Neural cell (in vitro differentiated cells): ENCODE results near the gene SNAP29. TPM values are rescaled to one million over a fixed set of nuclear protein-coding genes. Genes with fewer than 3 reads are reported as not detected.

Experiments
- H2AFZ ChIP-seq: fragments of 200-600, 300-800 bp; sonication (generic), shearing (Covaris generic); 2 replicates; pipeline ENCODE4 v1.6.0; 2014; ENCODE audit warnings: low read depth, mild to moderate bottlenecking, antibody characterized with exemption, low read length, moderate library complexity
- H3F3A ChIP-seq: fragments of 200-600 bp; shearing (Covaris generic); 2 replicates; pipeline ENCODE4 v1.6.1; 2016; ENCODE audit warnings: mild to moderate bottlenecking, moderate library complexity, mixed read lengths, antibody characterized with exemption, low read length; ENCODE audit not compliant: insufficient read depth, poor library complexity, severe bottlenecking
- H3K27ac ChIP-seq: fragments of 200-600, 300-800 bp; sonication (generic), shearing (Covaris generic); 2 replicates; pipeline ENCODE4 v1.5.1; 2014; ENCODE audit warnings: mild to moderate bottlenecking, low read length, moderate library complexity
- H3K27me3 ChIP-seq: fragments of 300-800, 200-600 bp; sonication (generic), shearing (Covaris generic); 2 replicates; pipeline ENCODE4 v1.6.0; 2014; ENCODE audit warnings: mild to moderate bottlenecking, low read depth, low read length, moderate library complexity; ENCODE audit not compliant: insufficient read depth
- H3K36me3 ChIP-seq: fragments of 300-800, 200-600 bp; sonication (generic), shearing (Covaris generic); 2 replicates; pipeline ENCODE4 v1.5.1; 2014; ENCODE audit warnings: mild to moderate bottlenecking, antibody characterized with exemption, low read length, moderate library complexity; ENCODE audit not compliant: insufficient read depth
- H3K4me2 ChIP-seq: fragments of 300-800, 200-600 bp; sonication (generic), shearing (Covaris generic); 2 replicates; pipeline ENCODE4 v1.6.0; 2014; ENCODE audit warnings: mild to moderate bottlenecking, low read length
- H3K4me3 ChIP-seq: fragments of 300-800, 200-600 bp; sonication (generic), shearing (Covaris generic); 2 replicates; pipeline ENCODE4 v1.5.1; 2014; ENCODE audit warnings: mild to moderate bottlenecking, low read length, moderate library complexity
- H3K79me2 ChIP-seq: fragments of 200-600 bp; shearing (Covaris generic); replicated peaks from 2 replicates; pipeline ENCODE4 v1.6.0; 2014; ENCODE audit warnings: mild to moderate bottlenecking, low read length, moderate library complexity; ENCODE audit not compliant: insufficient read depth
- H3K9ac ChIP-seq: fragments of 300-800, 200-600 bp; sonication (generic), shearing (Covaris generic); 2 replicates; pipeline ENCODE4 v1.6.1; 2016; ENCODE audit warnings: mild to moderate bottlenecking, low read length, mixed read lengths
- H3K9me2 ChIP-seq: fragments of 200-600 bp; shearing (Covaris generic); 2 replicates; pipeline ENCODE4 v1.6.1; 2016; ENCODE audit warnings: mild to moderate bottlenecking, low read length, mixed read lengths; ENCODE audit not compliant: insufficient read depth
- H3K9me3 ChIP-seq: fragments of 200-600, 300-800 bp; sonication (generic), shearing (Covaris generic); 2 replicates; pipeline ENCODE4 v1.6.1; 2016; ENCODE audit warnings: mild to moderate bottlenecking, mixed run types, low read length, moderate library complexity, mixed read lengths
- H4K20me1 ChIP-seq: fragments of 200-600 bp; shearing (Covaris generic); 2 replicates; pipeline ENCODE4 v1.6.1; 2016; ENCODE audit warnings: mild to moderate bottlenecking, mixed run types; ENCODE audit not compliant: insufficient read depth
- EP300 ChIP-seq: fragments of 450-650 bp; conservative IDR thresholded peaks from 2 replicates; pipeline ENCODE4 v1.6.1; 2014; ENCODE audit warnings: antibody characterized with exemption, mild to moderate bottlenecking, moderate library complexity; ENCODE audit not compliant: poor library complexity, severe bottlenecking
- EZH2 ChIP-seq: fragments of 200-600, 300-800 bp; shearing (Covaris generic), sonication (generic); IDR thresholded peaks from 2 replicates; pipeline ENCODE4 v1.6.1; 2014; ENCODE audit warnings: antibody characterized with exemption, low read length, borderline replicate concordance, mild to moderate bottlenecking; ENCODE audit not compliant: insufficient read depth, poor library complexity, severe bottlenecking
- MXI1 ChIP-seq: fragments of 450-650 bp; conservative IDR thresholded peaks from 2 replicates; pipeline ENCODE4 v1.6.1; 2014; ENCODE audit warnings: antibody characterized with exemption, mild to moderate bottlenecking; ENCODE audit not compliant: poor library complexity, severe bottlenecking
- POLR2AphosphoS5 ChIP-seq: IDR thresholded peaks from 2 replicates; pipeline ENCODE4 v1.6.1; 2012
- RAD21 ChIP-seq: fragments of 450-650 bp; conservative IDR thresholded peaks from 2 replicates; pipeline ENCODE4 v1.6.1; 2014; ENCODE audit warnings: antibody characterized with exemption, mild to moderate bottlenecking, moderate library complexity
- SMC3 ChIP-seq: fragments of 450-650 bp; conservative IDR thresholded peaks from 2 replicates; pipeline ENCODE4 v1.6.1; 2014; ENCODE audit warnings: antibody characterized with exemption, mild to moderate bottlenecking, moderate library complexity; ENCODE audit not compliant: poor library complexity
- TAF1 ChIP-seq: IDR thresholded peaks from 2 replicates; pipeline ENCODE4 v1.6.1; 2012; ENCODE audit warnings: low read depth
- polyA plus RNA-seq: library from polyadenylated mRNA; depleted of rRNA; stranded (reverse); fragments of >200 nt; gene quantifications from 2 replicates; pipeline ENCODE4 v1.2.3, GENCODE V29; 2014
- TF ChIP-seq, protein P1 (sequence below): IDR thresholded peaks from 2 replicates; pipeline ENCODE4 v1.6.1; 2012; ENCODE audit warnings: borderline replicate concordance
- TF ChIP-seq, protein P2 (sequence below): fragments of 450-650 bp; IDR thresholded peaks from 2 replicates; pipeline ENCODE4 v1.5.1; 2014; ENCODE audit warnings: antibody characterized with exemption, mild to moderate bottlenecking, moderate library complexity; ENCODE audit not compliant: poor library complexity, severe bottlenecking

The SNAP29 gene
- polyA plus RNA-seq, 1 donor from 2014 or later: 7.0 TPM

DNA sequence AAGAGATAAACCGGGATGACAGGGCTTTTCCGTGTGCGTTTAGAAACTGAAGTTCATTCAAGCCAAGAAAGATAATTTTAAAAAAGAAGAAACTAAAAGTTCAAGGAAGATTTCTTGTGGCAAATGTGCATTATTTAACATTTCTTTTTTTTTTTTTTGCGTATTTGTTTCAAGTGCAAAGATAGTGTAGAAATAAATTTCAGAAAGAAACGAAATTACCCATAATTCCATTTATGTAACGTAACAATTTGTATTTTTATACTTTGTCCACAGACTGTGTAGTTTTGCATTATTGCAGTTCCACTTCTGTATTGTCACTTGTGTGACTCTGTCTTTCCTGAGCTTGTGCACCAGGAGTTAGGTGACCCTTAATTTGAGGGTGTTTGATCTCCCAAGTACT is 24.0 kb downstream of the SNAP29 start:
- no peaks in the 10 kb centered on the region for H3K9me2 ChIP-seq
- no peaks in the 10 kb centered on the region for H3K27me3 ChIP-seq
- H3K79me2 ChIP-seq: no peaks in the 10 kb centered on the region
- H3K9me3 ChIP-seq: no peaks in the 10 kb centered on the region
- H3K4me3 ChIP-seq: no peak overlapping the region
- H3K4me2 ChIP-seq: no peak overlapping the region
- H3K27ac ChIP-seq: no peak overlapping the region
- no peak overlapping the region for H2AFZ ChIP-seq
- H3F3A ChIP-seq: no peaks in the 10 kb centered on the region
- TF ChIP-seq, protein P1, sequence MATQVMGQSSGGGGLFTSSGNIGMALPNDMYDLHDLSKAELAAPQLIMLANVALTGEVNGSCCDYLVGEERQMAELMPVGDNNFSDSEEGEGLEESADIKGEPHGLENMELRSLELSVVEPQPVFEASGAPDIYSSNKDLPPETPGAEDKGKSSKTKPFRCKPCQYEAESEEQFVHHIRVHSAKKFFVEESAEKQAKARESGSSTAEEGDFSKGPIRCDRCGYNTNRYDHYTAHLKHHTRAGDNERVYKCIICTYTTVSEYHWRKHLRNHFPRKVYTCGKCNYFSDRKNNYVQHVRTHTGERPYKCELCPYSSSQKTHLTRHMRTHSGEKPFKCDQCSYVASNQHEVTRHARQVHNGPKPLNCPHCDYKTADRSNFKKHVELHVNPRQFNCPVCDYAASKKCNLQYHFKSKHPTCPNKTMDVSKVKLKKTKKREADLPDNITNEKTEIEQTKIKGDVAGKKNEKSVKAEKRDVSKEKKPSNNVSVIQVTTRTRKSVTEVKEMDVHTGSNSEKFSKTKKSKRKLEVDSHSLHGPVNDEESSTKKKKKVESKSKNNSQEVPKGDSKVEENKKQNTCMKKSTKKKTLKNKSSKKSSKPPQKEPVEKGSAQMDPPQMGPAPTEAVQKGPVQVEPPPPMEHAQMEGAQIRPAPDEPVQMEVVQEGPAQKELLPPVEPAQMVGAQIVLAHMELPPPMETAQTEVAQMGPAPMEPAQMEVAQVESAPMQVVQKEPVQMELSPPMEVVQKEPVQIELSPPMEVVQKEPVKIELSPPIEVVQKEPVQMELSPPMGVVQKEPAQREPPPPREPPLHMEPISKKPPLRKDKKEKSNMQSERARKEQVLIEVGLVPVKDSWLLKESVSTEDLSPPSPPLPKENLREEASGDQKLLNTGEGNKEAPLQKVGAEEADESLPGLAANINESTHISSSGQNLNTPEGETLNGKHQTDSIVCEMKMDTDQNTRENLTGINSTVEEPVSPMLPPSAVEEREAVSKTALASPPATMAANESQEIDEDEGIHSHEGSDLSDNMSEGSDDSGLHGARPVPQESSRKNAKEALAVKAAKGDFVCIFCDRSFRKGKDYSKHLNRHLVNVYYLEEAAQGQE: no peak
- TF ChIP-seq MXI1 (no peak), SMC3 (no peak), EZH2 (no peak)
- no peak overlapping the region for H3K9ac ChIP-seq
- no peaks in the 10 kb centered on the region for H4K20me1 ChIP-seq
- peaks cover 5% of the 10 kb centered on the region for H3K36me3 ChIP-seq

DNA sequence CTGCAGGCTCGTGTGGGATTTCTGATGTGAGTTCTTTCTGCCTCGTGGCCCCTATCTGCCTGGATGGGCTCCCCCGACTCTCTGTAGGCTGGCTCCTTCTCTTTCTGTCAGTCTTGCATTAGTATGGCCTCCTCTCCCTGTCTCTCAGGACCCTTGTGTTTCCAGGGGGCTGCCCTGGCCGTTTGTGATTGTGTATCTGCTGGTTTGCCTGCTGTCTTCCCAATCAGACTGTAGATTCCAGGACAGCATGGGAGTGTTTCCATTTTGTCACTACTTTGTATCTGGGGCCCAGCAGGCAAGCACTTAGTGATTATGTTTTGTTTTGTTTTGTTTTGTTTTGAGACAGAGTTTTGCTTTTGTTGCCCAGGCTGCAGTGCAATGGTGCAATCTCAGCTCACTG is 25.6 kb downstream of the SNAP29 start:
- Histone ChIP-seq H3K27me3 (no peaks in the 10 kb centered on the region), H4K20me1 (no peaks in the 10 kb centered on the region), H3K9me2 (no peaks in the 10 kb centered on the region), H3K79me2 (no peaks in the 10 kb centered on the region), H3K4me2 (no peak overlapping the region), H3K36me3 (peaks cover 5% of the 10 kb centered on the region), H3F3A (no peaks in the 10 kb centered on the region), H3K27ac (no peak overlapping the region), H3K9ac (no peak overlapping the region), H3K9me3 (no peaks in the 10 kb centered on the region), H3K4me3 (no peak overlapping the region), H2AFZ (no peak overlapping the region)
- TF ChIP-seq SMC3 (no peak), EZH2 (no peak), RAD21 (no peak)

DNA sequence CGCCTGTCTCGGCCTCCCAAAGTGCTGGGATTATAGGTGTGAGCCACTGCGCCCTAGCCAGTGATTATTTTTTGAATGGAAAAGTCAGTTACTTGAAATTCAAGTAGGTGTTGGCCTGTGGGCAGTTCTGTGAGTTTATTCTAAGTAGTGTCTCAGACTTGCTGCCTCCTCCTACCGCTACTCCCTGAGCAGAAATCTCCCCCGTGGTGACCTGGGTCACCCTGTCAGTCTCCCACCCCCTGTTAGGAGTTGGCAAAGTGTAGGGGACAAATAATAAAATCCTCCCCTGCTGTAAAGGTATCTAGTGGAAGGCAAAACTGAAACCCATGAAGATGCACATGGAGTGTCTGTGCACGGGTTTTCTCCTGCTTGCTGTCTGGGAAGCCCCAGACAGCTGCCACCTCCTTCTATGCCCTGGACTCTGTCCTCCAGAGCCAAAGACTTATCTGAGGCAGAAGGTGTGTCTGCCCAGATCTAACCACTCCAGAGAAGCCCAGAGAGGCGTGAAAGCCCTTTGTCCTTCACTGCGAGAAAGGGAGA is 26.3 kb downstream of the SNAP29 start:
- H4K20me1 ChIP-seq: no peaks in the 10 kb centered on the region
- no peaks in the 10 kb centered on the region for H3K27me3 ChIP-seq
- peaks cover 5% of the 10 kb centered on the region for H3K36me3 ChIP-seq
- H3K9me3 ChIP-seq: no peaks in the 10 kb centered on the region
- no peaks in the 10 kb centered on the region for H3F3A ChIP-seq
- H3K9me2 ChIP-seq: no peaks in the 10 kb centered on the region
- no peaks in the 10 kb centered on the region for H3K79me2 ChIP-seq
- no peak overlapping the region for H3K27ac ChIP-seq
- H2AFZ ChIP-seq: no peak overlapping the region
- no peak overlapping the region for H3K9ac ChIP-seq
- TF ChIP-seq MXI1 (no peak), EP300 (no peak), TAF1 (no peak), SMC3 (no peak), POLR2AphosphoS5 (no peak), RAD21 (no peak), EZH2 (no peak)
- TF ChIP-seq, protein P2, sequence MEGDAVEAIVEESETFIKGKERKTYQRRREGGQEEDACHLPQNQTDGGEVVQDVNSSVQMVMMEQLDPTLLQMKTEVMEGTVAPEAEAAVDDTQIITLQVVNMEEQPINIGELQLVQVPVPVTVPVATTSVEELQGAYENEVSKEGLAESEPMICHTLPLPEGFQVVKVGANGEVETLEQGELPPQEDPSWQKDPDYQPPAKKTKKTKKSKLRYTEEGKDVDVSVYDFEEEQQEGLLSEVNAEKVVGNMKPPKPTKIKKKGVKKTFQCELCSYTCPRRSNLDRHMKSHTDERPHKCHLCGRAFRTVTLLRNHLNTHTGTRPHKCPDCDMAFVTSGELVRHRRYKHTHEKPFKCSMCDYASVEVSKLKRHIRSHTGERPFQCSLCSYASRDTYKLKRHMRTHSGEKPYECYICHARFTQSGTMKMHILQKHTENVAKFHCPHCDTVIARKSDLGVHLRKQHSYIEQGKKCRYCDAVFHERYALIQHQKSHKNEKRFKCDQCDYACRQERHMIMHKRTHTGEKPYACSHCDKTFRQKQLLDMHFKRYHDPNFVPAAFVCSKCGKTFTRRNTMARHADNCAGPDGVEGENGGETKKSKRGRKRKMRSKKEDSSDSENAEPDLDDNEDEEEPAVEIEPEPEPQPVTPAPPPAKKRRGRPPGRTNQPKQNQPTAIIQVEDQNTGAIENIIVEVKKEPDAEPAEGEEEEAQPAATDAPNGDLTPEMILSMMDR: no peak
- TF ChIP-seq, protein P1: no peak
- H3K4me3 ChIP-seq: no peak overlapping the region
- no peak overlapping the region for H3K4me2 ChIP-seq
